Cardiac muscle cell (in vitro differentiated cells and primary cell): ENCODE data around the gene SFPQ. TPM values are rescaled to one million over a fixed set of nuclear protein-coding genes. Genes with fewer than 3 reads are reported as not detected.

ENCODE experiments used
- DNase-seq, 2 donors: peaks; one replicate each; pipeline versions ENCODE4 v3.0.0 to v3.0.0-alpha.2; 2010 to 2017; ENCODE audit warnings: low read depth in 1 of 2, low spot score in 1 of 2
- H3K27ac ChIP-seq: fragments of 200-600 bp; sonication (generic); 2 replicates; pipeline ENCODE4 v1.5.1; 2016
- H3K27me3 ChIP-seq: fragments of 200-600 bp; sonication (generic); 2 replicates; pipeline ENCODE4 v1.6.0; 2016; ENCODE audit warnings: control low read depth
- H3K36me3 ChIP-seq: fragments of 200-600 bp; sonication (generic); 2 replicates; pipeline ENCODE4 v1.5.1; 2016; ENCODE audit warnings: control low read depth
- H3K4me1 ChIP-seq: fragments of 200-600 bp; sonication (generic); 2 replicates; pipeline ENCODE4 v1.8.1; 2017; ENCODE audit warnings: low read depth, mild to moderate bottlenecking, mixed run types
- H3K4me3 ChIP-seq: fragments of 200-600 bp; sonication (generic); 2 replicates; pipeline ENCODE4 v1.5.1; 2016; ENCODE audit warnings: mild to moderate bottlenecking
- H3K9me3 ChIP-seq: fragments of 200-600 bp; sonication (generic); 2 replicates; pipeline ENCODE4 v1.5.1; 2017; ENCODE audit warnings: low read depth, mild to moderate bottlenecking, control low read depth
- CTCF ChIP-seq: IDR thresholded peaks from 2 replicates; pipeline ENCODE4 v1.5.1; 2012; ENCODE audit warnings: low read depth, mild to moderate bottlenecking, low read length
- polyA plus RNA-seq: library from polyadenylated mRNA; unstranded; fragments of >200 nt; fragmentation: Nextera tagmentation; extraction: Ambion mirVana; gene quantifications from 2 replicates; pipeline ENCODE4 v1.2.1, GENCODE V29; 2016
- total RNA-seq: library from RNA; depleted of rRNA; stranded (reverse); fragments of >200 nt; gene quantifications from 2 replicates; pipeline ENCODE4 v1.2.3, GENCODE V29; 2016

Gene SFPQ
- total and polyA plus RNA-seq, 2 experiments from 2014 or later = 193 to 281 TPM

- H3K9me3 ChIP-seq = no peaks in the 10 kb centered on the region
- H3K36me3 ChIP-seq = peaks cover 85% of the 10 kb centered on the region
- H3K4me1 ChIP-seq = no peaks in the 10 kb centered on the region
- no peak for DNase-seq
- peak overlapping the region; percentile 46 for H3K27ac ChIP-seq
- no peaks in the 10 kb centered on the region for H3K27me3 ChIP-seq
- no peak overlapping the region for H3K4me3 ChIP-seq
- no peak for TF ChIP-seq CTCF
Observed at GRCh38 chr1:35178874-35179380, 14.0 kb downstream of the SFPQ start.

GRCh38 chr1:35178295-35178695, 14.7 kb downstream of the SFPQ start:
- TF ChIP-seq CTCF = no peak
- DNase-seq = no peak
- H3K27me3 ChIP-seq = no peaks in the 10 kb centered on the region
- H3K4me3 ChIP-seq = no peak overlapping the region
- no peaks in the 10 kb centered on the region for H3K4me1 ChIP-seq
- peaks cover 79% of the 10 kb centered on the region for H3K36me3 ChIP-seq
- peak overlapping the region; percentile 46 for H3K27ac ChIP-seq
- H3K9me3 ChIP-seq = no peaks in the 10 kb centered on the region

- H3K9me3 ChIP-seq = no peaks in the 10 kb centered on the region
- H3K4me3 ChIP-seq = no peak overlapping the region
- no peaks in the 10 kb centered on the region for H3K4me1 ChIP-seq
- peaks cover 70% of the 10 kb centered on the region for H3K36me3 ChIP-seq
- H3K27ac ChIP-seq = no peak overlapping the region
- TF ChIP-seq CTCF = no peak
- DNase-seq = no peak
- no peaks in the 10 kb centered on the region for H3K27me3 ChIP-seq
Observed at GRCh38 chr1:35177237-35177786, 15.6 kb downstream of the SFPQ start.

- H3K27me3 ChIP-seq = no peaks in the 10 kb centered on the region
- no peak overlapping the region for H3K27ac ChIP-seq
- no peaks in the 10 kb centered on the region for H3K4me1 ChIP-seq
- no peak for TF ChIP-seq CTCF
- no peak overlapping the region for H3K4me3 ChIP-seq
- H3K36me3 ChIP-seq = peaks cover 53% of the 10 kb centered on the region
- no peaks in the 10 kb centered on the region for H3K9me3 ChIP-seq
- no peak for DNase-seq
Observed at GRCh38 chr1:35175602-35176001, 17.3 kb downstream of the SFPQ start.

GRCh38 chr1:35175098-35175576, 17.8 kb downstream of the SFPQ start:
- TF ChIP-seq CTCF = no peak
- no peak overlapping the region for H3K27ac ChIP-seq
- H3K9me3 ChIP-seq = no peaks in the 10 kb centered on the region
- H3K27me3 ChIP-seq = no peaks in the 10 kb centered on the region
- no peak overlapping the region for H3K4me3 ChIP-seq
- DNase-seq = no peak
- H3K4me1 ChIP-seq = no peaks in the 10 kb centered on the region
- H3K36me3 ChIP-seq = peaks cover 48% of the 10 kb centered on the region
